OCI-LY1 (cell line): ENCODE data around the gene GSC2.

Experiments
- EZH2 ChIP-seq: fragments of 200-600 bp; sonication (generic), shearing (Covaris generic); IDR thresholded peaks from 2 replicates; pipeline ENCODE4 v1.8.0; 2017; ENCODE audit warnings: borderline replicate concordance, mixed run types, mild to moderate bottlenecking, antibody characterized with exemption, low read length, moderate library complexity, mixed read lengths
- TF ChIP-seq, protein P1 (sequence below): fragments of 200-600 bp; sonication (generic), shearing (Covaris generic); IDR thresholded peaks from 2 replicates; pipeline ENCODE4 v1.5.1; 2017; ENCODE audit warnings: mild to moderate bottlenecking, antibody characterized with exemption, low read length, moderate library complexity, mixed read lengths

DNA sequence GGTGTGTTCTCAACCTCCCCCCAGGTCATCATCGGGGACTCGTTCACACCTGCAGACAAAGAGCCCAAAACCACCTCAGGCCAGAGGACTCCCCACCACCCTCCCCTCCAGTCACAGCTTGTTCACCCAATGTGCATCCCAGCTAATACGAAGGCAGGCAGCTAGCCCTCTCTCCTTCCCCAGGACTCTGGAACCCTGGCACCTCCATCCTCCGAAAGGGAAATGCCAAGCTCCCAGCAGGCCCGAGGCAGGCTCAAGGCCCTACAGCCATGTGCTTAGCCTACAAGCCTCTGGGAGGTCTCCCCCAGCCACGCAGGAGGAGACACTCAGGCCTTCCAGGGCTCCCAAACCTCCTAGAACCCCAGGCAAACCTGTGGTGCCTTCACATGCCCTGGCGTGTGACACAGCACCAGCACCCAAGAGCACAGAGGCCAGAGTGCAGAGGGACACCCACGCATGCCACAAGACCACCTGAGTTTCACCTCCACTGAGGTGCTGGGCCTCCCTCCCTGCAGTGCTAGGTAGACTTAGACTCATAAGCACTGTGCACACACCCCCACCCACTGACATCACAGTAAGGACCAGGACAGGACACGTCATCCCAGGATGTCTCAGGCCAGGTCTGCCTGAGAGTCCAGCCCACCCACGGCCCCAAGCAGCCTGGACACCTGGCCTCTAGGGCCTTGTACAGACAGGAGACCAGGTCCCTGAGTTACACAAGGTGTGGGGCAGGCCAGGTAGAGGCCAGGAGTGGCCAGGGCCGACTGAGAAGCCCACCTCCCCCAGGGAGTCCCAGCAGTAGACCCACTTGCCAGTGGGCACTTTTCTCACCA, 12.5 kb downstream of the GSC2 start:
- TF ChIP-seq, protein P1, sequence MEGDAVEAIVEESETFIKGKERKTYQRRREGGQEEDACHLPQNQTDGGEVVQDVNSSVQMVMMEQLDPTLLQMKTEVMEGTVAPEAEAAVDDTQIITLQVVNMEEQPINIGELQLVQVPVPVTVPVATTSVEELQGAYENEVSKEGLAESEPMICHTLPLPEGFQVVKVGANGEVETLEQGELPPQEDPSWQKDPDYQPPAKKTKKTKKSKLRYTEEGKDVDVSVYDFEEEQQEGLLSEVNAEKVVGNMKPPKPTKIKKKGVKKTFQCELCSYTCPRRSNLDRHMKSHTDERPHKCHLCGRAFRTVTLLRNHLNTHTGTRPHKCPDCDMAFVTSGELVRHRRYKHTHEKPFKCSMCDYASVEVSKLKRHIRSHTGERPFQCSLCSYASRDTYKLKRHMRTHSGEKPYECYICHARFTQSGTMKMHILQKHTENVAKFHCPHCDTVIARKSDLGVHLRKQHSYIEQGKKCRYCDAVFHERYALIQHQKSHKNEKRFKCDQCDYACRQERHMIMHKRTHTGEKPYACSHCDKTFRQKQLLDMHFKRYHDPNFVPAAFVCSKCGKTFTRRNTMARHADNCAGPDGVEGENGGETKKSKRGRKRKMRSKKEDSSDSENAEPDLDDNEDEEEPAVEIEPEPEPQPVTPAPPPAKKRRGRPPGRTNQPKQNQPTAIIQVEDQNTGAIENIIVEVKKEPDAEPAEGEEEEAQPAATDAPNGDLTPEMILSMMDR, result no peak
- TF ChIP-seq EZH2, result no peak
